HepG2 (cell line): ENCODE results near the gene PPARA. TPM values are rescaled to one million over a fixed set of nuclear protein-coding genes. Genes with fewer than 3 reads are reported as not detected.

ENCODE experiments used
- SAP130 ChIP-seq: IDR thresholded peaks from 2 replicates; pipeline ENCODE4 v1.6.1; 2016; ENCODE audit warnings: low read depth
- SP2 ChIP-seq: sonication (generic); formaldehyde crosslinking; IDR thresholded peaks from 2 replicates; pipeline ENCODE4 v1.5.1; 2020; ENCODE audit warnings: mild to moderate bottlenecking, missing genetic modification reagents
- THAP11 ChIP-seq: IDR thresholded peaks from 2 replicates; pipeline ENCODE4 v1.6.1; 2016; ENCODE audit warnings: missing biosample characterization, missing genetic modification reagents
- ZNF326 ChIP-seq: sonication (generic); formaldehyde crosslinking; IDR thresholded peaks from 2 replicates; pipeline ENCODE4 v1.4.0; 2020; ENCODE audit warnings: missing genetic modification reagents, borderline replicate concordance
- ZNF33B ChIP-seq: sonication (generic); formaldehyde crosslinking; IDR thresholded peaks from 2 replicates; pipeline ENCODE4 v1.5.1; 2020; ENCODE audit warnings: mild to moderate bottlenecking, missing genetic modification reagents
- polyA plus RNA-seq, 8 experiments: library from polyadenylated mRNA; depleted of rRNA in 3 of 8; stranded (reverse) in 7 of 8; unstranded in 1 of 8; fragments of >200 nt; fragmentation: Illumina TruSeq in 4 of 8; extraction: Trizol in 4 of 8; gene quantifications; 2 replicates each; pipeline versions ENCODE4 v1.2.1 to v1.2.3, GENCODE V29; 2011 to 2016; ENCODE audit warnings: low read depth in 4 of 8, missing spikeins in 1 of 8, mixed read lengths in 1 of 8; ENCODE audit not compliant: insufficient read depth in 1 of 8
- total RNA-seq, 5 experiments: library from RNA; depleted of rRNA; stranded (reverse); fragments of >200 nt; fragmentation: Illumina TruSeq; extraction: Trizol; gene quantifications; 2 replicates each; pipeline ENCODE4 v1.2.3, GENCODE V29; 2016; ENCODE audit warnings: low read depth in 1 of 5
- TF ChIP-seq, protein P1 (sequence below): sonication (generic); formaldehyde crosslinking; IDR thresholded peaks from 2 replicates; pipeline ENCODE4 v1.4.0; 2020; ENCODE audit warnings: missing genetic modification reagents
- TF ChIP-seq, protein P2 (sequence below): sonication (generic); formaldehyde crosslinking; IDR thresholded peaks from 2 replicates; pipeline ENCODE4 v1.5.1; 2020; ENCODE audit warnings: mild to moderate bottlenecking, missing genetic modification reagents, moderate library complexity
- TF ChIP-seq, protein P3 (sequence below): sonication (generic); formaldehyde crosslinking; IDR thresholded peaks from 2 replicates; pipeline ENCODE4 v1.5.0; 2020; ENCODE audit warnings: mild to moderate bottlenecking, missing genetic modification reagents, borderline replicate concordance
- TF ChIP-seq, protein P4 (sequence below): sonication (generic); formaldehyde crosslinking; IDR thresholded peaks from 2 replicates; pipeline ENCODE4 v1.4.0; 2020; ENCODE audit warnings: missing genetic modification reagents

Gene PPARA
- total and polyA plus RNA-seq, 2 of the 13 experiments (the other 11 are each of a cell fraction or from before 2014, with no cell fraction given): 18.2 to 24.7 TPM

DNA sequence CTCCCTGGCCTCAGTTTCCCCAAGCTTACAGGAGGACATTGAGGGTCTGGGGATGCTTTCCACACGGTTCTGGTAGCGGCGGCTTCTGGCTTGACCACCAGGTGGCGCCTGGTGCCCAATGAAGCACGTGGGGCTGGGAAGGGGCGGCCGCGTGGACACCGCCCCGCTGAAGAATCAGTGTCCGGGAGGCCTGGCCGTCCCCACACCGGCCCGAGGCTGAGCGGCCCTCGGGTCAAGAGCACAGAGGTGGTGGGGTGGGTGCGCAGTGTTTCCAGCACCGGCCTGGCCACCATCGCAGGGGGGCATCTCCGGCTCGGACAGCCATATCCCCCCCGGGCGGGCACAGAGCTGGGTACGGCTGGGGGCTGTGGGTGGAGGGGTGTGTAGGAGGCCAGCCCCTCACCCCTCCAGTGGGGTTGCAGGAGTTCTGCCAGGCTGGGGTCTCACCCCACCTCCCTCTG lies 27.8 kb upstream of the PPARA start (continued):
- TF ChIP-seq ZNF33B (CRISPR knock-in tag) (0 out of 2 replicates have a peak, but pooled peaks have one; percentile 70), SAP130 (CRISPR knock-in tag) (peak; percentile 57; the same call in 1 of the 2 replicates), ZNF326 (CRISPR knock-in tag) (no peak), SP2 (no peak), THAP11 (CRISPR knock-in tag) (peak; percentile 46; the same call in 1 of the 2 replicates)
- TF ChIP-seq, protein P1, sequence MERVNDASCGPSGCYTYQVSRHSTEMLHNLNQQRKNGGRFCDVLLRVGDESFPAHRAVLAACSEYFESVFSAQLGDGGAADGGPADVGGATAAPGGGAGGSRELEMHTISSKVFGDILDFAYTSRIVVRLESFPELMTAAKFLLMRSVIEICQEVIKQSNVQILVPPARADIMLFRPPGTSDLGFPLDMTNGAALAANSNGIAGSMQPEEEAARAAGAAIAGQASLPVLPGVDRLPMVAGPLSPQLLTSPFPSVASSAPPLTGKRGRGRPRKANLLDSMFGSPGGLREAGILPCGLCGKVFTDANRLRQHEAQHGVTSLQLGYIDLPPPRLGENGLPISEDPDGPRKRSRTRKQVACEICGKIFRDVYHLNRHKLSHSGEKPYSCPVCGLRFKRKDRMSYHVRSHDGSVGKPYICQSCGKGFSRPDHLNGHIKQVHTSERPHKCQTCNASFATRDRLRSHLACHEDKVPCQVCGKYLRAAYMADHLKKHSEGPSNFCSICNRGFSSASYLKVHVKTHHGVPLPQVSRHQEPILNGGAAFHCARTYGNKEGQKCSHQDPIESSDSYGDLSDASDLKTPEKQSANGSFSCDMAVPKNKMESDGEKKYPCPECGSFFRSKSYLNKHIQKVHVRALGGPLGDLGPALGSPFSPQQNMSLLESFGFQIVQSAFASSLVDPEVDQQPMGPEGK: peak; percentile 83
- TF ChIP-seq, protein P2, sequence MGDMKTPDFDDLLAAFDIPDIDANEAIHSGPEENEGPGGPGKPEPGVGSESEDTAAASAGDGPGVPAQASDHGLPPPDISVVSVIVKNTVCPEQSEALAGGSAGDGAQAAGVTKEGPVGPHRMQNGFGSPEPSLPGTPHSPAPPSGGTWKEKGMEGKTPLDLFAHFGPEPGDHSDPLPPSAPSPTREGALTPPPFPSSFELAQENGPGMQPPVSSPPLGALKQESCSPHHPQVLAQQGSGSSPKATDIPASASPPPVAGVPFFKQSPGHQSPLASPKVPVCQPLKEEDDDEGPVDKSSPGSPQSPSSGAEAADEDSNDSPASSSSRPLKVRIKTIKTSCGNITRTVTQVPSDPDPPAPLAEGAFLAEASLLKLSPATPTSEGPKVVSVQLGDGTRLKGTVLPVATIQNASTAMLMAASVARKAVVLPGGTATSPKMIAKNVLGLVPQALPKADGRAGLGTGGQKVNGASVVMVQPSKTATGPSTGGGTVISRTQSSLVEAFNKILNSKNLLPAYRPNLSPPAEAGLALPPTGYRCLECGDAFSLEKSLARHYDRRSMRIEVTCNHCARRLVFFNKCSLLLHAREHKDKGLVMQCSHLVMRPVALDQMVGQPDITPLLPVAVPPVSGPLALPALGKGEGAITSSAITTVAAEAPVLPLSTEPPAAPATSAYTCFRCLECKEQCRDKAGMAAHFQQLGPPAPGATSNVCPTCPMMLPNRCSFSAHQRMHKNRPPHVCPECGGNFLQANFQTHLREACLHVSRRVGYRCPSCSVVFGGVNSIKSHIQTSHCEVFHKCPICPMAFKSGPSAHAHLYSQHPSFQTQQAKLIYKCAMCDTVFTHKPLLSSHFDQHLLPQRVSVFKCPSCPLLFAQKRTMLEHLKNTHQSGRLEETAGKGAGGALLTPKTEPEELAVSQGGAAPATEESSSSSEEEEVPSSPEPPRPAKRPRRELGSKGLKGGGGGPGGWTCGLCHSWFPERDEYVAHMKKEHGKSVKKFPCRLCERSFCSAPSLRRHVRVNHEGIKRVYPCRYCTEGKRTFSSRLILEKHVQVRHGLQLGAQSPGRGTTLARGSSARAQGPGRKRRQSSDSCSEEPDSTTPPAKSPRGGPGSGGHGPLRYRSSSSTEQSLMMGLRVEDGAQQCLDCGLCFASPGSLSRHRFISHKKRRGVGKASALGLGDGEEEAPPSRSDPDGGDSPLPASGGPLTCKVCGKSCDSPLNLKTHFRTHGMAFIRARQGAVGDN: peak; percentile 79
- TF ChIP-seq, protein P3, sequence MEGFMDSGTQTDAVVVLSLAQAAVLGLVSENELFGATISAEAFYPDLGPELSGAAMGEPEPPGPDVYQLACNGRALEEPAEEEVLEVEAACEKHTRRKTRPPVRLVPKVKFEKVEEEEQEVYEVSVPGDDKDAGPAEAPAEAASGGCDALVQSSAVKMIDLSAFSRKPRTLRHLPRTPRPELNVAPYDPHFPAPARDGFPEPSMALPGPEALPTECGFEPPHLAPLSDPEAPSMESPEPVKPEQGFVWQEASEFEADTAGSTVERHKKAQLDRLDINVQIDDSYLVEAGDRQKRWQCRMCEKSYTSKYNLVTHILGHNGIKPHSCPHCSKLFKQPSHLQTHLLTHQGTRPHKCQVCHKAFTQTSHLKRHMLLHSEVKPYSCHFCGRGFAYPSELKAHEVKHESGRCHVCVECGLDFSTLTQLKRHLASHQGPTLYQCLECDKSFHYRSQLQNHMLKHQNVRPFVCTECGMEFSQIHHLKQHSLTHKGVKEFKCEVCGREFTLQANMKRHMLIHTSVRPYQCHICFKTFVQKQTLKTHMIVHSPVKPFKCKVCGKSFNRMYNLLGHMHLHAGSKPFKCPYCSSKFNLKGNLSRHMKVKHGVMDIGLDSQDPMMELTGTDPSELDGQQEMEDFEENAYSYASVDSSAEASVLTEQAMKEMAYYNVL: no peak
- TF ChIP-seq, protein P4, sequence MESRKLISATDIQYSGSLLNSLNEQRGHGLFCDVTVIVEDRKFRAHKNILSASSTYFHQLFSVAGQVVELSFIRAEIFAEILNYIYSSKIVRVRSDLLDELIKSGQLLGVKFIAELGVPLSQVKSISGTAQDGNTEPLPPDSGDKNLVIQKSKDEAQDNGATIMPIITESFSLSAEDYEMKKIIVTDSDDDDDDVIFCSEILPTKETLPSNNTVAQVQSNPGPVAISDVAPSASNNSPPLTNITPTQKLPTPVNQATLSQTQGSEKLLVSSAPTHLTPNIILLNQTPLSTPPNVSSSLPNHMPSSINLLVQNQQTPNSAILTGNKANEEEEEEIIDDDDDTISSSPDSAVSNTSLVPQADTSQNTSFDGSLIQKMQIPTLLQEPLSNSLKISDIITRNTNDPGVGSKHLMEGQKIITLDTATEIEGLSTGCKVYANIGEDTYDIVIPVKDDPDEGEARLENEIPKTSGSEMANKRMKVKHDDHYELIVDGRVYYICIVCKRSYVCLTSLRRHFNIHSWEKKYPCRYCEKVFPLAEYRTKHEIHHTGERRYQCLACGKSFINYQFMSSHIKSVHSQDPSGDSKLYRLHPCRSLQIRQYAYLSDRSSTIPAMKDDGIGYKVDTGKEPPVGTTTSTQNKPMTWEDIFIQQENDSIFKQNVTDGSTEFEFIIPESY (CRISPR knock-in tag): peak; percentile 12; the same call in 1 of the 2 replicates
